ENCODE results near the gene APOA1.

Gene APOA1

GRCh38 chr11:116788975-116789374 lies 48.4 kb downstream of the APOA1 start:
- DNase-seq (ENCODE audit: low read depth in 2 of 2) = no peak

GRCh38 chr11:116788534-116788933 lies 48.9 kb downstream of the APOA1 start:
- no peak for DNase-seq (ENCODE audit: low read depth in 2 of 2)

DNA sequence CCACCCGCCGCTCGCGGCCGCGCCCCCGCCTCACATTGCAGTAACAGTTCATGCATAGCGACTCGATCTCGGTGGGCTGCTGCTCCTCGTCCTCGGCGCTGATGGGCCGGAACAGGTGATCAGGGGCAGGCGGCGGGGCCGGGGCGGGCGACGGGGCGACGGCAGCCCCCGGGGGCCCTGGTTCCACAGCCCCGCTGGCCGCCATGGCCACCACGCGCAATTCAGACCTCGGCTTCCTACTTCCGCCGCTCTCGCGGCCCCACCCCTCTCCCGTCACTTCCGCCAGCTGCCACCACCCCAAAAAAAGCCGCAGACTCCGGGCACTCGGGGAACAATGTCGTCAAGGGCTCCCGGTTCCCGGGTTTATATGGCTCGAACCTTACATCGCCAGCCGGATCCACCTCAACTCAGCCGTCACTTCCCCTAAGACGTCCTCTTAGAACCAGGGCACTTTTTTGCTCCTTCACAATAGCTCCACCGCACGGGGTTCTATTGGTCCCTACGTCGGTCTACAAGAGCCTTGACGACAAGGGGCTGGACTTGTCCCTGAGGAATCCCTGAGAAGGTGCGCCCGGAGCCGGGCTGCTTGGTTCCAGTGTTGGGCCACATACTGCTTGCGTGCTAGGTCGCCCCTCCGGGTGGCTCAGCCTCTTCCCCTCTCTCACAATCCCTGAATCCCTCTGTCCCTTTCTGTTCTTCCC lies 49.5 kb downstream of the APOA1 start, which contains the start of gene ZPR1:
Gene ZPR1, minus strand, starts transcription at position 238 of the 701 bp plus-strand sequence. Its CDS starts 33 bp downstream, at position 205.
- DNase-seq (ENCODE audit: low read depth in 2 of 2) = peak; percentile 71

GRCh38 chr11:116787436-116787785 lies 50.0 kb downstream of the APOA1 start:
- no peak for DNase-seq (ENCODE audit: low read depth in 2 of 2)

DNA sequence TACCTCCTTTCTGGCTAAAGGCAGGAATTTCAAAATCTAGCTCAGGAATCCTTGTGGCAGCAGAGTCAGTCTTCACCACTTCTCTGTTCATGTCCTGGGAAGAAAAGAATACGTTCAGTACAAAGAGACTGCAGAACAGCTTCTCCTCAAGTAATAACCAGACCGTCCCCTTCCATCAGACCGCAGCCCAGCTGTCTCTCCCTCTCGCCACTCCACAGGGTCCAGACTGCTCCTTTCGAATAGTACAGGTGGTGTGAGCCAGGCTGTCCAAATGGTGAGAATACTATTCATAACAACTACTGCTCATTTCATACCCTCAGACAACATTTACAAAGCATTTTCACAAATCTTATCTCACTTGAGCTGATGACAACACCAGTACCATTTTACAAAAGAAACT lies 50.5 kb downstream of the APOA1 start:
- no peak for DNase-seq (ENCODE audit: low read depth in 2 of 2)

GRCh38 chr11:116786326-116786725 lies 51.1 kb downstream of the APOA1 start:
- DNase-seq (ENCODE audit: low read depth in 2 of 2) = no peak
